Adipocyte (in vitro differentiated cells): ENCODE results near the gene GGA2.

Experiments used
- DNase-seq: peaks from one replicate; pipeline ENCODE4 v3.0.0-alpha.2; 2015; ENCODE audit warnings: low read depth
- H3K27me3 ChIP-seq: replicated peaks from 2 replicates; pipeline ENCODE4 v1.7.0; 2013; ENCODE audit warnings: mild to moderate bottlenecking, low read length, moderate library complexity; ENCODE audit not compliant: control insufficient read depth, insufficient read depth
- H3K36me3 ChIP-seq: 2 replicates; pipeline ENCODE4 v1.7.0; 2013; ENCODE audit warnings: low read length, mild to moderate bottlenecking, moderate library complexity; ENCODE audit not compliant: control insufficient read depth, insufficient read depth, severe bottlenecking
- H3K4me1 ChIP-seq: 2 replicates; pipeline ENCODE4 v1.7.0; 2013; ENCODE audit warnings: mild to moderate bottlenecking, low read length, moderate library complexity; ENCODE audit not compliant: control insufficient read depth, insufficient read depth
- H3K4me3 ChIP-seq: 2 replicates; pipeline ENCODE4 v1.7.0; 2013; ENCODE audit warnings: mild to moderate bottlenecking, low read length, moderate library complexity
- H3K9ac ChIP-seq: 2 replicates; pipeline ENCODE4 v1.7.0; 2013; ENCODE audit warnings: mild to moderate bottlenecking, low read length, moderate library complexity
- H3K9me3 ChIP-seq: 2 replicates; pipeline ENCODE4 v1.7.0; 2013; ENCODE audit warnings: mild to moderate bottlenecking, low read length, moderate library complexity; ENCODE audit not compliant: control insufficient read depth

GGA2 gene

GRCh38 chr16:23509441-23509754 is 896 bp downstream of the GGA2 start:
- Histone ChIP-seq H3K9me3 (no peaks in the 10 kb centered on the region), H3K36me3 (peaks cover under 1% of the 10 kb centered on the region), H3K9ac (peak overlapping the region; percentile 74), H3K4me3 (peak overlapping the region; percentile 82), H3K27me3 (no peaks in the 10 kb centered on the region), H3K4me1 (peaks cover 24% of the 10 kb centered on the region)
- DNase-seq: peak; percentile 7

- Histone ChIP-seq H3K9me3 (no peaks in the 10 kb centered on the region), H3K9ac (peak overlapping the region; percentile 74), H3K36me3 (no peaks in the 10 kb centered on the region), H3K4me1 (peaks cover 30% of the 10 kb centered on the region), H3K4me3 (peak overlapping the region; percentile 82), H3K27me3 (no peaks in the 10 kb centered on the region)
- DNase-seq: peak; percentile 43
Observed at GRCh38 chr16:23508589-23509440, 1.5 kb downstream of the GGA2 start.

GRCh38 chr16:23506606-23506994 is 3.7 kb downstream of the GGA2 start:
- H3K27me3 ChIP-seq: no peaks in the 10 kb centered on the region
- H3K4me1 ChIP-seq: peaks cover 40% of the 10 kb centered on the region
- no peaks in the 10 kb centered on the region for H3K9me3 ChIP-seq
- no peak for DNase-seq
- no peak overlapping the region for H3K4me3 ChIP-seq
- H3K9ac ChIP-seq: no peak overlapping the region
- H3K36me3 ChIP-seq: no peaks in the 10 kb centered on the region

GRCh38 chr16:23505671-23506605 is 4.4 kb downstream of the GGA2 start:
- no peak for DNase-seq
- Histone ChIP-seq H3K4me1 (peaks cover 47% of the 10 kb centered on the region), H3K36me3 (no peaks in the 10 kb centered on the region), H3K27me3 (no peaks in the 10 kb centered on the region), H3K4me3 (no peak overlapping the region), H3K9me3 (no peaks in the 10 kb centered on the region), H3K9ac (no peak overlapping the region)

GRCh38 chr16:23505180-23505665 is 5.1 kb downstream of the GGA2 start:
- Histone ChIP-seq H3K9me3 (no peaks in the 10 kb centered on the region), H3K27me3 (no peaks in the 10 kb centered on the region), H3K4me1 (peaks cover 52% of the 10 kb centered on the region), H3K4me3 (no peak overlapping the region), H3K9ac (no peak overlapping the region), H3K36me3 (no peaks in the 10 kb centered on the region)
- no peak for DNase-seq

- no peaks in the 10 kb centered on the region for H3K27me3 ChIP-seq
- H3K36me3 ChIP-seq: no peaks in the 10 kb centered on the region
- DNase-seq: peak; percentile 52
- H3K9me3 ChIP-seq: no peaks in the 10 kb centered on the region
- H3K4me3 ChIP-seq: peak overlapping the region; percentile 25
- H3K9ac ChIP-seq: no peak overlapping the region
- H3K4me1 ChIP-seq: peaks cover 53% of the 10 kb centered on the region
Observed at GRCh38 chr16:23504453-23505179, 5.7 kb downstream of the GGA2 start.

GRCh38 chr16:23504076-23504452 is 6.2 kb downstream of the GGA2 start:
- peak overlapping the region; percentile 25 for H3K4me3 ChIP-seq
- H3K4me1 ChIP-seq: peaks cover 49% of the 10 kb centered on the region

GRCh38 chr16:23502466-23502865 is 7.8 kb downstream of the GGA2 start:
- H3K4me1 ChIP-seq: peaks cover 49% of the 10 kb centered on the region
- no peak for DNase-seq
- no peaks in the 10 kb centered on the region for H3K9me3 ChIP-seq
- no peak overlapping the region for H3K4me3 ChIP-seq
- no peaks in the 10 kb centered on the region for H3K27me3 ChIP-seq
- no peaks in the 10 kb centered on the region for H3K36me3 ChIP-seq
- H3K9ac ChIP-seq: no peak overlapping the region

More at GRCh38 chr16:23504076-23504452, 6.2 kb downstream of the GGA2 start:
- DNase-seq: no peak
- Histone ChIP-seq H3K9me3 (no peaks in the 10 kb centered on the region), H3K36me3 (no peaks in the 10 kb centered on the region), H3K9ac (no peak overlapping the region), H3K27me3 (no peaks in the 10 kb centered on the region)

- no peak for DNase-seq
- H3K9me3 ChIP-seq: no peaks in the 10 kb centered on the region
- H3K27me3 ChIP-seq: no peaks in the 10 kb centered on the region
- no peak overlapping the region for H3K9ac ChIP-seq
- H3K4me1 ChIP-seq: peaks cover 59% of the 10 kb centered on the region
- no peak overlapping the region for H3K4me3 ChIP-seq
- H3K36me3 ChIP-seq: no peaks in the 10 kb centered on the region
Observed at GRCh38 chr16:23501291-23501690, 9.0 kb downstream of the GGA2 start.

- H3K4me3 ChIP-seq: no peak overlapping the region
- H3K36me3 ChIP-seq: no peaks in the 10 kb centered on the region
- DNase-seq: no peak
- H3K4me1 ChIP-seq: peaks cover 55% of the 10 kb centered on the region
- H3K27me3 ChIP-seq: no peaks in the 10 kb centered on the region
- no peak overlapping the region for H3K9ac ChIP-seq
- H3K9me3 ChIP-seq: no peaks in the 10 kb centered on the region
Observed at GRCh38 chr16:23500862-23501225, 9.4 kb downstream of the GGA2 start.
